IgD-negative memory B cell (primary cell): Measurements from ENCODE around the gene MPDU1. TPM values are rescaled to one million over a fixed set of nuclear protein-coding genes. Genes with fewer than 3 reads are reported as not detected.

ENCODE experiments used
- H3K27ac Mint-ChIP-seq, 3 donors: one replicate each; pipeline ENCODE4 v1.8.0; 2020 to 2022; ENCODE audit warnings: mild to moderate bottlenecking in 3 of 3, mixed read lengths in 3 of 3, moderate library complexity in 1 of 3
- H3K27me3 Mint-ChIP-seq: one replicate; pipeline ENCODE4 v1.8.0; 2021; ENCODE audit warnings: mixed read lengths
- H3K36me3 Mint-ChIP-seq: one replicate; pipeline ENCODE4 v1.8.0; 2020; ENCODE audit warnings: mild to moderate bottlenecking, mixed read lengths
- H3K4me1 Mint-ChIP-seq, 3 donors: one replicate each; pipeline ENCODE4 v1.8.0; 2020 to 2022; ENCODE audit warnings: mixed read lengths in 3 of 3, mild to moderate bottlenecking in 1 of 3
- H3K4me3 Mint-ChIP-seq, 4 donors: one replicate each; pipeline ENCODE4 v1.8.0; 2020 to 2022; ENCODE audit warnings: mild to moderate bottlenecking in 4 of 4, mixed read lengths in 4 of 4, moderate library complexity in 3 of 4
- H3K9me3 Mint-ChIP-seq, 3 donors: one replicate each; pipeline ENCODE4 v1.8.0; 2020 to 2021; ENCODE audit warnings: mixed read lengths in 3 of 3, mild to moderate bottlenecking in 1 of 3
- polyA plus RNA-seq: library from polyadenylated mRNA; unstranded; fragments of 300-500 nt; fragmentation: Illumina TruSeq; gene quantifications from one replicate; pipeline ENCODE4 v1.2.3, GENCODE V29; 2021

The MPDU1 gene
- polyA plus RNA-seq, 1 donor from 2014 or later, result 37.9 TPM

GRCh38 chr17:7632492-7632894 lies 48.8 kb downstream of the MPDU1 start:
- peaks cover 2 to 3% (median 3%) of the 10 kb centered on the region in 3 donors for H3K4me1 Mint-ChIP-seq
- no peaks in the 10 kb centered on the region for H3K36me3 Mint-ChIP-seq
- H3K27ac Mint-ChIP-seq, result no peak overlapping the region
- peaks cover 3% of the 10 kb centered on the region for H3K27me3 Mint-ChIP-seq
- H3K9me3 Mint-ChIP-seq, result no peaks in the 10 kb centered on the region
- peak overlapping the region in 2 of 4 donors; percentile 17 to 51 for H3K4me3 Mint-ChIP-seq

- Mint-ChIP-seq H3K9me3 (no peaks in the 10 kb centered on the region), H3K4me1 (peaks cover 0 to 2% (median 2%) of the 10 kb centered on the region in 3 donors), H3K4me3 (no peak overlapping the region), H3K27ac (no peak overlapping the region), H3K36me3 (no peaks in the 10 kb centered on the region), H3K27me3 (peaks cover 3% of the 10 kb centered on the region)
Measured at GRCh38 chr17:7633093-7633492, 49.4 kb downstream of the MPDU1 start.

- Mint-ChIP-seq H3K36me3 (no peaks in the 10 kb centered on the region), H3K4me1 (peaks cover 0 to 2% (median 0%) of the 10 kb centered on the region in 3 donors), H3K27me3 (peaks cover 3% of the 10 kb centered on the region), H3K4me3 (no peak overlapping the region), H3K27ac (no peak overlapping the region), H3K9me3 (no peaks in the 10 kb centered on the region)
Measured at GRCh38 chr17:7634384-7634783, 50.7 kb downstream of the MPDU1 start.

- Mint-ChIP-seq H3K27me3 (peaks cover 3% of the 10 kb centered on the region), H3K36me3 (no peaks in the 10 kb centered on the region), H3K4me3 (no peak overlapping the region), H3K4me1 (peaks cover 0 to 2% (median 1%) of the 10 kb centered on the region in 3 donors), H3K27ac (no peak overlapping the region), H3K9me3 (no peaks in the 10 kb centered on the region)
Measured at GRCh38 chr17:7636163-7636562, 52.5 kb downstream of the MPDU1 start.

Other genes with a start within 250 kb of the MPDU1 start
- gene ACAP1, start 247.3 kb upstream of the MPDU1 start, polyA plus RNA-seq, result 251 TPM
- 6.8 TPM for gene KCTD11, start 231.7 kb upstream of the MPDU1 start, polyA plus RNA-seq
- gene TMEM95, start 228.7 kb upstream of the MPDU1 start, polyA plus RNA-seq, result not detected
- gene TNK1, start 202.8 kb upstream of the MPDU1 start, polyA plus RNA-seq, result 4.4 TPM
- gene PLSCR3, start 189.3 kb upstream of the MPDU1 start, polyA plus RNA-seq, result 113 TPM
- 84.7 TPM for gene TMEM256, start 179.8 kb upstream of the MPDU1 start, polyA plus RNA-seq
- gene NLGN2, start 176.0 kb upstream of the MPDU1 start, polyA plus RNA-seq, result not detected
- gene SPEM1, start 163.5 kb upstream of the MPDU1 start, polyA plus RNA-seq, result not detected
- not detected for gene SPEM2, start 158.2 kb upstream of the MPDU1 start, polyA plus RNA-seq
- gene SPEM3, start 155.0 kb upstream of the MPDU1 start, polyA plus RNA-seq, result not detected
- 25.5 TPM for gene TMEM102, start 148.4 kb upstream of the MPDU1 start, polyA plus RNA-seq
- not detected for gene FGF11, start 144.3 kb upstream of the MPDU1 start, polyA plus RNA-seq
- 13.8 TPM for gene CHRNB1, start 138.8 kb upstream of the MPDU1 start, polyA plus RNA-seq
- 15.9 TPM for gene ZBTB4, start 104.2 kb upstream of the MPDU1 start, polyA plus RNA-seq
- not detected for gene SLC35G6, start 102.4 kb upstream of the MPDU1 start, polyA plus RNA-seq
- 55.7 TPM for gene POLR2A, start 99.5 kb upstream of the MPDU1 start, polyA plus RNA-seq
- gene TNFSF12, start 34.8 kb upstream of the MPDU1 start, polyA plus RNA-seq, result 45.1 TPM
- 5.1 TPM for gene TNFSF13, start 25.1 kb upstream of the MPDU1 start, polyA plus RNA-seq
- gene SENP3, start 21.9 kb upstream of the MPDU1 start, polyA plus RNA-seq, result 19.0 TPM
- gene CD68, start 4.2 kb upstream of the MPDU1 start, polyA plus RNA-seq, result 26.9 TPM
- not detected for gene SOX15, start 6.2 kb downstream of the MPDU1 start, polyA plus RNA-seq
- 20.0 TPM for gene FXR2, start 31.0 kb downstream of the MPDU1 start, polyA plus RNA-seq
- 37.7 TPM for gene SAT2, start 44.0 kb downstream of the MPDU1 start, polyA plus RNA-seq
- not detected for gene SHBG, start 46.3 kb downstream of the MPDU1 start, polyA plus RNA-seq
- gene ATP1B2, start 67.1 kb downstream of the MPDU1 start, polyA plus RNA-seq, result not detected
- gene TP53, start 103.6 kb downstream of the MPDU1 start, polyA plus RNA-seq, result 55.0 TPM
- gene WRAP53, start 104.6 kb downstream of the MPDU1 start, polyA plus RNA-seq, result 15.3 TPM
- gene EFNB3, start 121.3 kb downstream of the MPDU1 start, polyA plus RNA-seq, result not detected
- gene DNAH2, start 133.9 kb downstream of the MPDU1 start, polyA plus RNA-seq, result not detected